ENCODE data around the gene ATP8A2. TPM values are rescaled to one million over a fixed set of nuclear protein-coding genes. Genes with fewer than 3 reads are reported as not detected.
"Not testable (repeated sequence)": the region's sequence is repeated elsewhere in the genome, so short reads cannot be mapped to it uniquely, and the experiment has no call there.

The ATP8A2 gene
- total RNA-seq, 1 donor from 2014 or later = 1.9 TPM

DNA sequence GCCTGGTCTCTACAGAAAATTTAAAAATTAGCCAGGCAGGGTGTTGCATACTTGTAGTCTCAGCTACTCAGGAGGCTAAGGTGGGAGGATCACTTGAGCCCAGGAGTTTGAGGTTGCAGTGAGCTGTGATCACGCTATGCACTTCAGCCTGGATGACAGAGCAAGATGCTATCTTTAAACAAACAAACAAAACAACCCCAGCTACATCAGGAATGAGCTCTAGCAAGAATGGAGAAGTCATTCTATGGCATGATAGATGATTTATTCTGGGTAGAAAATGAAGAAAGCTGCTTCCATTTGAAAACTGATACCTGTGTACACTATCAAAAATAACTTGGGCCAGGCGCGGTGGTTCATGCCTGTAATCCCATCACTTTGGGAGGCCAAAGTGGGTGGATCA is 695.8 kb downstream of the ATP8A2 start:
- Histone ChIP-seq H3K27me3 (no peaks in the 10 kb centered on the region), H3K9me3 (no peaks in the 10 kb centered on the region), H3K4me3 (no peak overlapping the region), H3K36me3 (no peaks in the 10 kb centered on the region), H3K4me1 (no peaks in the 10 kb centered on the region), H3K27ac (no peak overlapping the region)
- intact Hi-C loops (cut with DNase I) = no loop called here
- no peak for DNase-seq
- ATAC-seq = no peak
- no peak for TF ChIP-seq CTCF (IDR thresholded peaks at IDR 0.05)

- H3K27me3 ChIP-seq; intact Hi-C loops (cut with DNase I); H3K27ac ChIP-seq; ATAC-seq; DNase-seq; H3K4me3 ChIP-seq; H3K4me1 ChIP-seq; H3K9me3 ChIP-seq; H3K36me3 ChIP-seq: not testable (repeated sequence)
Observed at GRCh38 chr13:26068372-26068771, 696.6 kb downstream of the ATP8A2 start.

GRCh38 chr13:26069642-26070041 is 697.9 kb downstream of the ATP8A2 start:
- H3K36me3 ChIP-seq; H3K4me3 ChIP-seq; DNase-seq; H3K9me3 ChIP-seq; H3K27ac ChIP-seq; ATAC-seq; H3K27me3 ChIP-seq; intact Hi-C loops (cut with DNase I); H3K4me1 ChIP-seq: not testable (repeated sequence)

- Histone ChIP-seq H3K4me3 (no peak overlapping the region), H3K36me3 (no peaks in the 10 kb centered on the region), H3K27me3 (peaks cover 3% of the 10 kb centered on the region), H3K4me1 (no peaks in the 10 kb centered on the region), H3K27ac (no peak overlapping the region), H3K9me3 (no peaks in the 10 kb centered on the region)
- intact Hi-C loops (cut with DNase I) = no loop called here
- TF ChIP-seq CTCF (IDR thresholded peaks at IDR 0.05) = no peak
- no peak for ATAC-seq
- DNase-seq = no peak
Observed at GRCh38 chr13:26071691-26072090, 699.9 kb downstream of the ATP8A2 start.

DNA sequence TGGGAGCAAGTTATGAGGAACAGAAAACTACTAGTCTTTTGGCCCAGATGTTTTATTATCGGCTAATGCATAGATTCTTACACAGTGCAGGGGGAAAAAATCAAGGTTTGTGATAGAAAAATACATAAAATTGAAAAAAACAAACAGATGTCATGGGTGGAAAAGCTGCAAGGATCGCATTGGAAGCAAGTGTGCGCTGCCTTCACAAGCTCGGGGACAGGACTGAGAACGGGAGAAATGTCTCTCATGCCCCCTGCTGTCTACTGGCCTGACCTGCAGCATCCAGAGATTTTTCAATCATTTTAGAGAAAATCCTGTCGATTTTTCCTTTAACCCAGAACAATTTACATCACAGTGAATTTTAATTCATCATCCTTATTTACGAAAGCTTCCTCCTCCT is 700.6 kb downstream of the ATP8A2 start:
- DNase-seq; H3K27me3 ChIP-seq; H3K36me3 ChIP-seq; H3K9me3 ChIP-seq; H3K27ac ChIP-seq; intact Hi-C loops (cut with DNase I); H3K4me3 ChIP-seq; H3K4me1 ChIP-seq: not testable (repeated sequence)
- peak; percentile 86 for ATAC-seq

DNA sequence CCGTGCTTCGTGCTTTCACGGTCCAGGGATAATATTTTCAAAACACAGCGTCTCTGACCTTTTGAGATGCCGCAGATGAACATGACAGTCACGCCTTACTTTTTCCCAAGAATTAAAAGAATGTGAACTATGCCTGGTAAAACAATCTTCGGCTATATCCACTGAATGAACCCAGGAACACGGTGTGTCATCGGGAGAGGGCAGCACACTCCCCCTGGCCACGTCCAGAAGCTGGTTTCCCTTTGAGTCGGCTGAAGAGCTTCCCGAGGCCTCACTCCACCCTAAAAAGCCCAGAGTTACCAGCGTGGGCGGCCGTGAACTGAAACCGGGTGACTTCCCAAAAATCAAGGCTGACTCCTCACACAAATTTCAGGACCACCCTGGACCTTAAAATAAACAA is 702.9 kb downstream of the ATP8A2 start:
- Histone ChIP-seq H3K27me3 (peaks cover 3% of the 10 kb centered on the region), H3K9me3 (no peaks in the 10 kb centered on the region), H3K36me3 (no peaks in the 10 kb centered on the region), H3K4me3 (no peak overlapping the region), H3K27ac (no peak overlapping the region), H3K4me1 (no peaks in the 10 kb centered on the region)
- TF ChIP-seq CTCF (IDR thresholded peaks at IDR 0.05) = no peak
- DNase-seq (no peak), ATAC-seq (peak; percentile 20)
- intact Hi-C loops (cut with DNase I) = no loop called here

Other genes starting within 250 kb of the ATP8A2 start
- gene AMER2, start 199.7 kb upstream of the ATP8A2 start, total RNA-seq = not detected
- 20.1 TPM for gene MTMR6, start 84.5 kb upstream of the ATP8A2 start, total RNA-seq
- 77.6 TPM for gene NUP58, start 70.3 kb upstream of the ATP8A2 start, total RNA-seq

Data from upper lobe of right lung (tissue), 1 donor.